HG03280 (cell line): Measurements from ENCODE around the gene ASIC3.

Experiments used
- ATAC-seq: cut with Tn5 transposase; IDR thresholded peaks from one replicate; pipeline ENCODE4 v1.9.1; 2021; ENCODE audit warnings: mild to moderate bottlenecking, moderate library complexity; ENCODE audit not compliant: unreplicated experiment

Gene ASIC3

DNA sequence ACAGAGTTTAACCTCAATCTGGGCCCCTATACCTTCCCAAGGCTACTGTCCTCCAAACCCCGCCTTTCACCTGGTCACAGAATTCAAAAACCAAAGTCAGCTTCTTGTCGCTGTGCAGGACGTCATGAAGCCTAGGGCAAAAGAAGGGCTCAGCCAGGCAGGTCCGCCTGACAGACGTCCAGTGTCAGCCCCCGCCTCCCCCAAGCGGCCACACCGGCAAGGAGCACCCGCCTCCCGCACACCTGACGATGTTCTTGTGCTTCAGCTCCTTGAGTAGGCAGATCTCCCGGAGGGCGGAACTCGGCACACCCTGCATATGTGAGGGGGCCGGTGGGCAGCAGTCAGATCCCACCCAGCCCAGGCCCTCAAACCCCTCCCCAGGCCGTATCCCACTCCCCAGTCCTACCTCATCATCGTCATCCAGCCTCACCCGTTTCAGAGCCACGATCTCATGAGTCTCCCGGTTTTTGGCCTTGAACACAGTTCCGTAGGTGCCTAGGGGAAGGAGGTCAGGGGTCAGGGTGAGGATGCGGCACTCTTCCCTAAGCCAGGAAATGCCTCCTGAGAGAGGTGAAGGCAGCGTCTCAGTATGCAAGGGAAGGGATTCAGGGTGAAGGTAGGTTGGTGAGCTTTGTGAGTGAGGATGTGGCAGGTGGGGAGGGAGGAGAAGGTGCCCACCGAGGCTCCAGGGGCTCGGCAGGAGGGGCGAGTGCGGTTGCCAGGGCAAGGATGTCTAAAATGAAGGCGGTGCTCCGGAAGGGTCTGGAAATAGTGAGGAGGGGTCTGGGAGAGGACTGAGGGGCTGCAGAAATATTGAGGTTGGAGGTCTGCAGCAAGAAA, 8.6 kb downstream of the ASIC3 start:
- ATAC-seq, result no peak

- peak; percentile 7 for ATAC-seq
Measured at GRCh38 chr7:151057506-151057988, 9.2 kb downstream of the ASIC3 start, which contains the start of gene CDK5. CDK5 (minus strand) TSS chr7:151057897; CDS start chr7:151057848, 49 bp downstream.

GRCh38 chr7:151057989-151058780, 9.9 kb downstream of the ASIC3 start:
- peak; percentile 88 for ATAC-seq

DNA sequence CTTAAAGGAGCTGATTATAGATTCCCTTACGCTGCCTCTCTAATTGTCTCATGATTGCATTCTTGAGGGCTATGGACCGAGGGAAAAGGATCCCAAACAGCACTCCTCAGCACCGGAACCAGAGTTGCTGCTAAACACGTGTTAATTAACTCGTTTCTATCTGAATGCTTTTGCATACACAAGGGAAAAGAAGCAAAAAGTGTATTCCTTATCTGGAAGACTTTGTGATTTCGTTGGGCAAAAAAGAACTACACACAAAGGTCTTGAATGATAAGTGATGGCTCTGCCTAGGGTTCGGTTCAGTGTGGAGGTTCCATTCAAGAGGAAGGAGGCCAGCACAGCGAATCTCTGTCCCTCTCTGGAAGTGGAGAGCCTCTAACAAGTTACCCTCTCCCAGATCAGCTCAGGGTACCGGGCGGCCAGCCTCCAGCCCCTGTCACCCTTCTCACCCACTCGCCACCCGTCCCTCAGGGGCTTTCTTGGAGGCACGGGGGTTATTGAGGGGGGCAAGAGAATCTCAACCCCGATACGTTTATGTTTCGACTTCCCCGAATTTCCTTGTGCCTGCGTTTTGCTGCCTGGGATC, 10.5 kb downstream of the ASIC3 start:
- no peak for ATAC-seq

DNA sequence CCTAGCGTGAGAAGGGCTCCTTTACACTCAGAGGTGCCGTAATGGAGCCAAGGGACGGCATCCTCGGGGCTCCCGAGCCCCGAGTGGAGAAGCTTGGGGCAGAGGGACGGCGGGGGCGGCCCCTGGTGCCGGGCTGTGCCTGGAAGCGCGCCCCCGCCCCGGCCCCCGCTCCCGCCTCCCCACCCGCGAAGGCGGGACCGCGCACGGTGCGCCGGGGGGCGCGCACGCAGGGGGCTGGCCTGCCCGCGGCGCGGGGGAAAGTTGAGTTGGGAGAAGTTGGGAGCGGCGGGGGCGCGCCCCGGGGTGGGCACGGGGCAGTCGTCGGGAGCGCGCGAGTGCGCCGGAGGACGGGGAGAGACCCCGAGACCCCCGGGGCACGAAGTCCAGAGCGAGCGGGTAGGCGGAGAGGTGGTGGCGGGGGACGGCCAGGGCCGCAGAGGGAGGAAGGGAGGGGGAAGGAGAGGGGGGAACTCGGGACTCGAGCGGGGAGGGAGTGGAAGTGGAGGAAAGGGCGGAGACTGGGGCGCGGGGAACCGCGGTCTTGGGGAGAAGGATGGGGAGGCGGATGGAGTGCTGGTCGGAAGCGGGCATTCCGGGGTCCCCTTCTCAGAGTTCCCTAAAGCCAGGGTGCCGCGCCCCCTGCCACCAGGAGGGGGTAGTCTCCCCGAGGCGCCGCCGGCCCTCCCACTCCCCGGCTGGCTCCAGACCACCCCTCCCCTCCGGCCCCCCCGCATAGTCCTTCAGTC, 11.2 kb downstream of the ASIC3 start, which contains the start of gene SLC4A2:
Gene SLC4A2, plus strand, starts transcription at position 223 of the 746 bp plus-strand sequence. CDS start 2,399 bp downstream, outside the sequence.
- ATAC-seq, result peak; percentile 32

- no peak for ATAC-seq
Measured at GRCh38 chr7:151060113-151060415, 11.7 kb downstream of the ASIC3 start.

- no peak for ATAC-seq
Measured at GRCh38 chr7:151060416-151061212, 12.3 kb downstream of the ASIC3 start.

GRCh38 chr7:151061213-151062110, 13.1 kb downstream of the ASIC3 start:
- ATAC-seq, result no peak

GRCh38 chr7:151062111-151062398, 13.7 kb downstream of the ASIC3 start:
- ATAC-seq, result no peak

GRCh38 chr7:151062399-151063211, 14.3 kb downstream of the ASIC3 start:
- ATAC-seq, result no peak

DNA sequence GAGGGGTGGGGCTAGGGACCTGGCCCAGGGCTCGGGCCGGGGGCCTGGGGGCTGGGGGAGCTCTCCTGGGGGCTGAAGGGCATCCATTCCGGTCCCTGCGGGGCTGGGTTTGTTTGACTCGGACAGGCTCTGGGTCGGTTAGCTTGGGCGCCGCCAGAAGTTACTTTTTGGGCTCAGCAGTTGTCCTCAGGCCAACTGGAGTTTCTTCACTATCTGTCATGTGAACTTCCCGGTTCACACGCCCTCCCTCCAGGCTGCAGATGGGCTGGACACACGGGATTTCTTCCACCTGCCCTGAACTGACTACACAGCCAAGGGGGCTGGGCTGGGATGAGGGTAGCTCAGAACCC, 14.9 kb downstream of the ASIC3 start:
- no peak for ATAC-seq

GRCh38 chr7:151064454-151064853, 16.1 kb downstream of the ASIC3 start:
- ATAC-seq, result no peak

DNA sequence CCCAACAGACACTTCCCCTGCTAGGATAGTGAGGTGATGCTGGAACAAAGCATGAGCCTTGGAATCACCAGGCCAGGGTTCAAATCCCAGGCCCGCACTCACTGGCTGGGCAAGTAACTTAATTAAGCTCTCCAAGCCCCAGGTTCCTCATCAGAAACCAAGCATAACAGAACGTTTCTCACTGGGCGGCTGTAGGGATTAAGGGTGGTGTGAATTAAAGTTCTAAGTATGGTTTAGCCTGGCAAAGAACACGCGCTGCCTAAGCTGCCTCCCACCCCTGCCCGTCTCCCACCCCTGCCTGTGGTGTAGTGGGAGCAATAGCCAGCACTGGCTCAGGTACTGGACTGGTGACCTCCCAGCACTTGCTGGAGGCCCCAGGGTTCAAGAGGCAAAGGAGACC, 16.7 kb downstream of the ASIC3 start:
- no peak for ATAC-seq

DNA sequence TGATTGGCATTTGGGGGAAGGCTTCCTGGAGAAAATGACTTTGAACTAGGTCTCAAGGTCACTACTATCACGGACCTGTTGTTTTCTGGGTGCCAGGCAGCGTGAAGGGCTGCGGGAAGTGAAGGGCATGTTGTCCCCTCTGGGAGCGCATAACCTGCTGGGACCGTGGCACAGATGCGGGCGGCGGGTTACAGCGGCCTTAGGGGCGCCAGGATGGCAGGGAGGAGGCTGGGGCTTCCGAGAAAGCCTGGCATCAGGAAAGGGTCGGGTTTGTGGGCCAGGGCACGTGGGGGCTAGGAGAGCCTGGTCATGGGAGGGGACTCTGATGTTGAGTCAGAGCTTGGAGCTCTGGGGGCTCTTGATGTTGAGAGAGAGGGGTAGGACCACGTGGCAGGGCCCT, 17.2 kb downstream of the ASIC3 start:
- ATAC-seq, result no peak

DNA sequence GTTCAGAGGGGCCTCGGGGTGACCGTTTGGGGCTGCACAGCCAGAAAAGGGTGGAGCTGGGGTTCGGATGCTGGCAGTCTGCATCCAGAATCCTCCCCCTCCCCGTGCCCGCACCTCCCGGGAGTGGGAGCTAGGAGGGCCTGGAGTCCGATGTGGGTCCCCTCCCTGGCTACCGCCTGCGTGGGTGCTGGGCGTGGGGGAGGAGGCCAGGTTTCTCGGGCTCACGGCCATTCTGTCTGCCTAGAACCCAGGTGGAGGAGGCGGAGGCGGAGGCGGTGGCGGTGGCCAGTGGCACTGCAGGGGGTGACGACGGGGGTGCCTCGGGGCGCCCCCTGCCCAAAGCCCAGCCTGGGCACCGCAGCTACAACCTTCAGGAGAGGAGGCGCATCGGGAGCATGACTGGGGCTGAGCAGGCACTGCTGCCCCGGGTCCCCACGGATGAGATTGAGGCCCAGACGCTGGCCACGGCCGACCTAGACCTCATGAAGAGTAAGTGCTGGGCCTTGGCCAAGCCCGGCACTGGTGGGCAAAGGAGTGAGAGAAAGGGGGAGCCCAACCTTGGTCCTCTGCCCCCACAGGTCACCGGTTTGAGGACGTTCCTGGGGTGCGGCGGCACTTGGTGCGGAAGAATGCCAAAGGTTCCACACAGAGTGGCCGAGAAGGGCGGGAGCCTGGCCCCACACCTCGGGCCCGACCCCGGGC, 18.1 kb downstream of the ASIC3 start:
- no peak for ATAC-seq

DNA sequence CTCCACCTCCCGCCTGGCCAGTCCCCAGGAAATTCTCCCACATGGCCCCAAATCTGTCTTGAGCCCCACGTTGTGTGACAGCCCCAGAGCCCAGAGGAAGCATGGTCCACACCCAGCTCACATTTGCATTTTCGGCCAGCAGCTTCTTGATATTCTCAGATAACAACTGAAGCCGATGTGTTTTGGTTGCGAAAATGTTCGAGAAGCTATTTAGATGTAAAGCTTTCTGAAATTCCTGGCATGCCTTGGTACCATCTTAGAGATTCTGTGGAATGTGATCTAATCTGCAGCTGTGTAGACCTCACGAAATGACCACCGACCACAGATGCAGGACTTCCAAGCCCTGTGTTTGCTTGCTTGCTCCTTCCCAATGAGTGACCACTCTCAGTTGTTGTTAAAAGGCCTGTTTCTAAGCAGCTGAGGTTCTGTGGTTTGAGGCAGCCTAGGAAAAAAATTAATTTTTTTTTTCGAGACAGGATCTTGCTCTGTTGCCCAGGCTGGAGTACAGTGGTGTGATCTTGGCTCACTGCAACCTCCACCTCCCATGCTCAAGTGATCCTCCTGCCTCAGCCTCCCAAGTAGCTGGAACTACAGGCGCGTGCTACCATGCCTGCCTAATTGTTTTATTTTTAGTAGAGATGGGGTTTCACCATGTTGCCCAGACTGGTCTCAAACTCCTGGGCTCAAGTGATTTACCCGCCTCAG, 19.9 kb downstream of the ASIC3 start:
- no peak for ATAC-seq
